Ectodermal cell (in vitro differentiated cells): Measurements from ENCODE around the gene STPG4. TPM values are rescaled to one million over a fixed set of nuclear protein-coding genes. Genes with fewer than 3 reads are reported as not detected.

ENCODE experiments used
- H3K27ac ChIP-seq: 2 replicates; pipeline ENCODE4 v1.7.0; 2013; ENCODE audit warnings: mild to moderate bottlenecking, low read depth, low read length; ENCODE audit not compliant: insufficient read depth, poor library complexity, severe bottlenecking
- H3K27me3 ChIP-seq: 2 replicates; pipeline ENCODE4 v1.7.0; 2013; ENCODE audit warnings: mild to moderate bottlenecking, low read length; ENCODE audit not compliant: insufficient read depth, control insufficient read depth, poor library complexity, severe bottlenecking
- H3K36me3 ChIP-seq: one replicate; pipeline ENCODE4 v1.7.0; 2013; ENCODE audit warnings: low read length; ENCODE audit not compliant: control insufficient read depth, insufficient read depth
- H3K4me1 ChIP-seq: one replicate; pipeline ENCODE4 v1.7.0; 2013; ENCODE audit warnings: low read length; ENCODE audit not compliant: control insufficient read depth, insufficient read depth
- H3K4me3 ChIP-seq: 2 replicates; pipeline ENCODE4 v1.7.0; 2013; ENCODE audit warnings: low read depth, low read length, control low read depth; ENCODE audit not compliant: insufficient read depth
- H3K9me3 ChIP-seq: 2 replicates; pipeline ENCODE4 v1.7.0; 2013; ENCODE audit warnings: mild to moderate bottlenecking, low read length, moderate library complexity; ENCODE audit not compliant: control insufficient read depth
- WGBS, 2 experiments: methylation state at CpG; one replicate each; pipeline ENCODE4 v1.1.7; 2013; ENCODE audit warnings: missing lambda C conversion rate in 2 of 2; 5-methylcytosine and 5-hydroxymethylcytosine counted together
- polyA plus RNA-seq, 4 experiments: library from polyadenylated mRNA; stranded (reverse); fragments of 50-300 nt; gene quantifications; one replicate each; pipeline ENCODE4 v1.2.3, GENCODE V29; 2013

Gene STPG4, protein sequence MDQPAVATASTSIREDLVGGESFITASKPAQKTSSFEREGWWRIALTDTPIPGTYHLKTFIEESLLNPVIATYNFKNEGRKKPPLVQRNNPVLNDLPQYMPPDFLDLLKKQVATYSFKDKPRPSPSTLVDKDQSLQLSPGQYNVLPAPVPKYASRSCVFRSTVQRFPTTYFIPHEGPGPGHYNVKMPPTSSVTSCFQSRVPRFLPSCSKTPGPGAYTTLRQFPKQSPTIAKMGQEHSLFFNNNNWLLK
- polyA plus RNA-seq (2013, experiment 1 of 4), result not detected
- 0.21 TPM for polyA plus RNA-seq (2013, experiment 2 of 4)
- polyA plus RNA-seq (2013, experiment 3 of 4), result not detected
- not detected for polyA plus RNA-seq (2013, experiment 4 of 4)

DNA sequence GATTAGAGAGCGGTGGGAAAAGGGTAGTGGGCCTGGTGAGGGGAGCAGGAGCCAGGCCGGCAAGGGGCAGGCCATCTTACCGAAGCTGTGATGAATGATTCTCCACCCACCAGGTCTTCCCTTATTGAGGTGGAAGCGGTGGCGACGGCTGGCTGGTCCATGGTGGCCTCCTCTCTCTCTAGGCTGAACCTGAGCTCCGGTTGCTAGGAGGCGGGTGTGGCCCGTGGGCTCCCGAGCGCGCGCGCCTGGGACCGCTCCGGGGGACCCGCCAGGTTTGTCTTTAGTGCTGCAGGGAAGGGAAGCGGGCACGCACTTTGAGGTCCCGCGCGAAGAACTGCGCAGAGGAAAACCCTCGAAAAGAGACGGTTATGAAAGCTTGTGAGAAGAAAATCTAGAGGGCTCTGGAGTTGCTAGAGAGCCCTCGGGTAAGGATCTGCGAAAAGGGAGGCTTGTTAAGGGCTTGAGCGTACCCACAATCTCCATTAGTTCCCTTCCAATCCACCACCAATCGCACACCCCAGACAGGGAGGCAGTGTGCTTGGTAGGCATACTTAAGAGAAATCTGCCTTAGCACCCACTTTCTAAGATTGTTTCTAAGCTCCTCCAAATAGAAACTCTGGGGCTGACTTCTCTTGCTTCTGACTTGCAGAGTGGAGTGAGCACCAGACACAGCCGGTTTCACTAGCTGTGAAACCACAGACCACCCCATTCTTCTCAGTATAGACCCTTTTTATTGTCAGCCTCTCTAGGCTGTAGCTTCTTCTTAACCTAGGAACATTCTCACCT is at the start of gene STPG4:
Gene STPG4, minus strand, starts transcription at position 218 of the 786 bp plus-strand sequence. Its CDS starts 57 bp downstream, at position 161.
- no peaks in the 10 kb centered on the region for H3K4me1 ChIP-seq

DNA sequence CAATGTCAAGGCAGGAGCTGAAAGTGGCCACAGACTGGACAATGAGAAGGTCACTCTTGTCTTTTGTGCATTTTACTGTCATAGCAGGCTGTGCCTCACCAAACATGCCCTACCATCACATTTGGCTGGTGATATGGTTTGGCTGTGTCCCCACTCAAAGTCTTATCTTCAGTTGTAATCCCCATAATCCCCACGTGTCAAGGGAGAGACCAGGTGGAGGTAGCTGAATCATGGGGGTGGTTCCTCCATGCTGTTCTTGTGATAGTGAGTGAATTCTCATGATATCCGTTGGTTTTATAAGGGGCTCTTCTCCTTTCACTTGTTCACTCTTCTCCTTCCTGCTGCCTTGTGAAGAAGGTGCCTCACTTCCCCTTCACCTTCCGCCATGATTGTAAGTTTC is 49.6 kb upstream of the STPG4 start:
- Histone ChIP-seq H3K36me3 (no peaks in the 10 kb centered on the region), H3K4me1 (peaks cover 6% of the 10 kb centered on the region), H3K27me3 (no peaks in the 10 kb centered on the region), H3K4me3 (no peak overlapping the region), H3K9me3 (no peaks in the 10 kb centered on the region), H3K27ac (no peak overlapping the region)
- WGBS, 2 experiments, result 88% methylated on average over 3 of the region's 3 CpGs

More for the DNA sequence above, at the start of gene STPG4:
- 94 to 95% methylated on average over 30 of the region's 30 CpGs for WGBS, 2 experiments
- peak within 1 kb of the TSS; percentile 20 for H3K27ac ChIP-seq
- H3K36me3 ChIP-seq, result peaks cover 11% of the 10 kb centered on the region
- no peaks in the 10 kb centered on the region for H3K27me3 ChIP-seq
- no peak within 1 kb of the TSS for H3K4me3 ChIP-seq
- H3K9me3 ChIP-seq, result no peaks in the 10 kb centered on the region

DNA sequence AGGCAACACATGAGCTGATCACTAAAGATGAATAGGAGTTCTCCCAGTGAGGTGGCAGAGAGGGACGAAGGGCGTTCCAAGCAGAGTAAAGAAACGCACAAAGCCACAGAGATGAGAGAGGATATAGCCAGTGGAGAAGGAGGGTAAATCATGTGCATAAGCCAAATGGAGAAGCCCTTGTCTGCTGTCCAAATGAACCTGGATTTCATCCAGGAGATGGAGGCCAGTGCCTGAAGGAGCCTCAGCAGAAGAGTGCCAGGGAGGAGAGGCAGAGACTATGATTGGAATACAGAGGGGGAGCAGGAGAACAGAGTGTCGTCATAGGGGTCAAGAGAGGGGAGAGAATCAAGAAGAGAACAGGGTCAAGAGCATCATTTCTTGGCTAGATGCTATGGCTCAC is 48.9 kb upstream of the STPG4 start:
- 96% methylated on average over 4 of the region's 4 CpGs for WGBS, 2 experiments
- Histone ChIP-seq H3K36me3 (no peaks in the 10 kb centered on the region), H3K4me3 (no peak overlapping the region), H3K9me3 (no peaks in the 10 kb centered on the region), H3K27me3 (no peaks in the 10 kb centered on the region), H3K4me1 (peaks cover 6% of the 10 kb centered on the region), H3K27ac (no peak overlapping the region)

GRCh38 chr2:47201224-47201623 is 46.1 kb upstream of the STPG4 start:
- Histone ChIP-seq H3K27me3 (no peaks in the 10 kb centered on the region), H3K9me3 (no peaks in the 10 kb centered on the region), H3K36me3 (no peaks in the 10 kb centered on the region), H3K4me3 (no peak overlapping the region), H3K27ac (no peak overlapping the region), H3K4me1 (peaks cover 6% of the 10 kb centered on the region)
- 90 to 92% methylated on average over 2 of the region's 2 CpGs for WGBS, 2 experiments

- Histone ChIP-seq H3K27me3 (no peaks in the 10 kb centered on the region), H3K4me3 (no peak overlapping the region), H3K4me1 (peaks cover under 1% of the 10 kb centered on the region), H3K27ac (no peak overlapping the region), H3K36me3 (no peaks in the 10 kb centered on the region), H3K9me3 (no peaks in the 10 kb centered on the region)
- 94 to 96% methylated on average over 3 of the region's 3 CpGs for WGBS, 2 experiments
These were observed 43.9 kb upstream of the STPG4 start for GRCh38 chr2:47198985-47199451.

DNA sequence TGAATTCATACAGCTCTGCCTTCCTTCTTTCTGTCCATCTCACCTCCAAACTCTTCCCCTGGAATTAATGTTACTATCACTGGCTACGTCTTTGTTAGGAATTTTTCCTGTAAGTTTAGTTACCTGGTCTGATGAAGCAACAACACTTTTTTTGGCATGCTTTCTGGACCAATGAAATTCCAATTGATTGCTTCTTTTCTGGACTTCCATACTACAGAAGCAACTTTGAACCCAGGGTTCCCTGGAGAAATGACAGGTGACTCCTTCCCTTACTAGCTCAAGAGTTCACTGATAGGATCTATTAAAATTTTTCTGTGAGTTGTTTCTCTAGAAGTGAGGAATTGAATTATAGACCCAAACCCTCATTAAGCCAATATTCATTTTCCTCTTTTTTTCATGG is 41.4 kb upstream of the STPG4 start:
- H3K4me1 ChIP-seq, result peaks cover 26% of the 10 kb centered on the region
- H3K9me3 ChIP-seq, result no peaks in the 10 kb centered on the region
- H3K36me3 ChIP-seq, result no peaks in the 10 kb centered on the region
- 91 to 93% methylated on average over 1 of the region's 1 CpG for WGBS, 2 experiments
- no peak overlapping the region for H3K27ac ChIP-seq
- no peaks in the 10 kb centered on the region for H3K27me3 ChIP-seq
- no peak overlapping the region for H3K4me3 ChIP-seq

- WGBS, 2 experiments, result 74 to 90% methylated on average over 2 of the region's 2 CpGs
- Histone ChIP-seq H3K4me1 (peaks cover 31% of the 10 kb centered on the region), H3K27me3 (no peaks in the 10 kb centered on the region), H3K9me3 (no peaks in the 10 kb centered on the region), H3K4me3 (no peak overlapping the region), H3K36me3 (no peaks in the 10 kb centered on the region), H3K27ac (no peak overlapping the region)
These were observed 40.9 kb upstream of the STPG4 start for GRCh38 chr2:47196046-47196445.

GRCh38 chr2:47195148-47195547 is 40.0 kb upstream of the STPG4 start:
- Histone ChIP-seq H3K36me3 (no peaks in the 10 kb centered on the region), H3K9me3 (no peaks in the 10 kb centered on the region), H3K4me1 (peaks cover 31% of the 10 kb centered on the region), H3K4me3 (no peak overlapping the region), H3K27me3 (no peaks in the 10 kb centered on the region), H3K27ac (no peak overlapping the region)
- 94 to 100% methylated on average over 2 of the region's 3 CpGs for WGBS, 2 experiments

DNA sequence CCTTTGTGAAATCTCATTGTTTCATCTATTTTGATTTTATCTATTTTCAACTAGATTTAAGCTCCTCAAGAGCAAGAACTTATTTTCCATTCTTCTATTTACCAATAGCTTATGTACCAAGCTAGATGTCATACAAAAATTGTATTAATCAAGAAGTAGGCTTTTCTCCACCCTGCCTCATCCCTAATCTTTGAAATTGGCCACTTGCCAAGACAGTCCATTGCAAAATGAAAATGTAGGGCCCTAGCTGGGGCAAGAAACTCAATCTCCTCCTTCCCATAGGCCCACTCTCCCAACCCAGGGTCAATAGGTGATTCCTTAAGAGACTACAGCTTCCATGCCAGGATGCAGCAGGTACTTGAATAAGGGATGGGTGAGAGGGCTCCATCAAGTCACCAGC is 39.3 kb upstream of the STPG4 start:
- Histone ChIP-seq H3K27ac (no peak overlapping the region), H3K27me3 (no peaks in the 10 kb centered on the region), H3K9me3 (no peaks in the 10 kb centered on the region), H3K4me1 (peaks cover 31% of the 10 kb centered on the region), H3K36me3 (no peaks in the 10 kb centered on the region), H3K4me3 (no peak overlapping the region)

- WGBS, 2 experiments, result 52 to 57% methylated on average over 6 of the region's 6 CpGs
- H3K27me3 ChIP-seq, result no peaks in the 10 kb centered on the region
- no peaks in the 10 kb centered on the region for H3K36me3 ChIP-seq
- peaks cover 31% of the 10 kb centered on the region for H3K4me1 ChIP-seq
- H3K27ac ChIP-seq, result peak overlapping the region; percentile 51
- no peaks in the 10 kb centered on the region for H3K9me3 ChIP-seq
- H3K4me3 ChIP-seq, result no peak overlapping the region
These were observed 38.5 kb upstream of the STPG4 start for GRCh38 chr2:47193607-47194006.
